ENCODE measurements around the gene CXCL9.
"Not testable (repeated sequence)": the region's sequence is repeated elsewhere in the genome, so short reads cannot be mapped to it uniquely, and the experiment has no call there.

Gene CXCL9

GRCh38 chr4:75963558-75963957 is 43.8 kb downstream of the CXCL9 start:
- Mint-ChIP-seq H3K27ac (no peak overlapping the region), H3K9me3 (peaks cover 6% of the 10 kb centered on the region), H3K27me3 (no peaks in the 10 kb centered on the region), H3K4me3 (no peak overlapping the region), H3K4me1 (no peaks in the 10 kb centered on the region), H3K36me3 (peaks cover 69% of the 10 kb centered on the region)
- DNase-seq (ENCODE audit: low spot score in 2 of 2) (no peak), ATAC-seq (ENCODE audit: low read depth) (no peak)

- H3K27ac Mint-ChIP-seq; DNase-seq (ENCODE audit: low spot score in 2 of 2); H3K4me1 Mint-ChIP-seq; H3K9me3 Mint-ChIP-seq; H3K27me3 Mint-ChIP-seq; H3K4me3 Mint-ChIP-seq; ATAC-seq (ENCODE audit: low read depth): not testable (repeated sequence)
- peaks cover 64% of the 10 kb centered on the region for H3K36me3 Mint-ChIP-seq
Measured at GRCh38 chr4:75962072-75962471, 45.2 kb downstream of the CXCL9 start.

- not testable (repeated sequence) for H3K4me1 Mint-ChIP-seq; H3K27ac Mint-ChIP-seq; H3K27me3 Mint-ChIP-seq; H3K4me3 Mint-ChIP-seq; ATAC-seq (ENCODE audit: low read depth); H3K9me3 Mint-ChIP-seq; DNase-seq (ENCODE audit: low spot score in 2 of 2)
- peaks cover 56% of the 10 kb centered on the region for H3K36me3 Mint-ChIP-seq
Measured at GRCh38 chr4:75958546-75958945, 48.8 kb downstream of the CXCL9 start.

- not testable (repeated sequence) for H3K4me1 Mint-ChIP-seq; H3K27me3 Mint-ChIP-seq; H3K4me3 Mint-ChIP-seq; H3K9me3 Mint-ChIP-seq; DNase-seq (ENCODE audit: low spot score in 2 of 2); H3K27ac Mint-ChIP-seq; ATAC-seq (ENCODE audit: low read depth)
- peaks cover 43% of the 10 kb centered on the region for H3K36me3 Mint-ChIP-seq
Measured at GRCh38 chr4:75954811-75955210, 52.5 kb downstream of the CXCL9 start.

GRCh38 chr4:75953509-75953908 is 53.8 kb downstream of the CXCL9 start:
- ATAC-seq (ENCODE audit: low read depth) = no peak
- H3K4me3 Mint-ChIP-seq = no peak overlapping the region
- DNase-seq (ENCODE audit: low spot score in 2 of 2) = no peak
- H3K9me3 Mint-ChIP-seq = no peaks in the 10 kb centered on the region
- peaks cover 36% of the 10 kb centered on the region for H3K36me3 Mint-ChIP-seq
- H3K27me3 Mint-ChIP-seq = no peaks in the 10 kb centered on the region
- H3K27ac Mint-ChIP-seq = peak overlapping the region; percentile 45
- peaks cover 12% of the 10 kb centered on the region for H3K4me1 Mint-ChIP-seq
